ENCODE measurements around the gene LARP4.
"Not testable (repeated sequence)": the region's sequence is repeated elsewhere in the genome, so short reads cannot be mapped to it uniquely, and the experiment has no call there.

Gene LARP4

DNA sequence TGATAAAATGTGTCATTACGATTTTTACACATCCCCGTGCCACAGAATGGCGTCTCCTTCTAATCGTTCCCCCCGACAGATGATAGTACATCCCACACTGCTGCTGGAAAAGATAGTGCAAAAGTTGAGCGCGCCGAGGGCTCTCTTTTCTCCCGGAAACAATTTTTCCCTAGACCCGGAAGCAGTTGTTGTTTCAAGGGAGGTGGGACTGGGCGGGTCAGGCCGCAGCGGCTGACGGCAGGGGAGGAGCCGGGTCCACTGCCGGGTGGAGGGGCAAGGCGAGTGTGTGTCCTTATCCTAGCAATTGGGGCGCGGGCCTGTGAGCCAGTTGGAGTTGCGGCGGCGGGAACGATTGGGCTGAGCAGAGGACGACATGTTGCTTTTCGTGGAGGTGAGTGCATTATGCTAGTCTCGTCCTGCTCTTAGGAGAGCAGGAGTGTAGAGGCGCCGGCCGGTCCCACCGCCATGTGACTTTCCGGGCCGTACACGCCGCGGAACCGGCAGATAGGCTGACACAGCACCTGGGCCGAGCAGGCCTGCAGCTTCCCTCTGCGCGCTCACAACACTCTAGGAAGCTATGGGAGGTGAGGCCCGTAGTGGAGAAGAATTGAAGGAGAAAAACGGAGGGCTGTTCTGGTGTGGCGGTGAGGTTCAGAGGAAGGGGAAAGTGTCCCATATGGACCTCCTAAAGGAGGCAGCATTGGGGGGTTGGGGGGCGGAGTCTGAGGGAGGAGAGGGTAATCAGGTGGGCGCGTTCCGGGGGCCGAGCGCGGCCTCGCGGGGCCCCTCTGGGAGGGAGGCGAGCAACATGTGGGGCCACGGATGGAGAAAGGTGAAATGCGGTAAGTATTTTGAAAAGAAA lies at the start of gene LARP4:
Gene LARP4, plus strand, starts transcription at position 248 of the 862 bp plus-strand sequence. Its CDS starts 126 bp downstream, at position 374.
- DNase-seq, result peak; percentile 89 to 90

DNA sequence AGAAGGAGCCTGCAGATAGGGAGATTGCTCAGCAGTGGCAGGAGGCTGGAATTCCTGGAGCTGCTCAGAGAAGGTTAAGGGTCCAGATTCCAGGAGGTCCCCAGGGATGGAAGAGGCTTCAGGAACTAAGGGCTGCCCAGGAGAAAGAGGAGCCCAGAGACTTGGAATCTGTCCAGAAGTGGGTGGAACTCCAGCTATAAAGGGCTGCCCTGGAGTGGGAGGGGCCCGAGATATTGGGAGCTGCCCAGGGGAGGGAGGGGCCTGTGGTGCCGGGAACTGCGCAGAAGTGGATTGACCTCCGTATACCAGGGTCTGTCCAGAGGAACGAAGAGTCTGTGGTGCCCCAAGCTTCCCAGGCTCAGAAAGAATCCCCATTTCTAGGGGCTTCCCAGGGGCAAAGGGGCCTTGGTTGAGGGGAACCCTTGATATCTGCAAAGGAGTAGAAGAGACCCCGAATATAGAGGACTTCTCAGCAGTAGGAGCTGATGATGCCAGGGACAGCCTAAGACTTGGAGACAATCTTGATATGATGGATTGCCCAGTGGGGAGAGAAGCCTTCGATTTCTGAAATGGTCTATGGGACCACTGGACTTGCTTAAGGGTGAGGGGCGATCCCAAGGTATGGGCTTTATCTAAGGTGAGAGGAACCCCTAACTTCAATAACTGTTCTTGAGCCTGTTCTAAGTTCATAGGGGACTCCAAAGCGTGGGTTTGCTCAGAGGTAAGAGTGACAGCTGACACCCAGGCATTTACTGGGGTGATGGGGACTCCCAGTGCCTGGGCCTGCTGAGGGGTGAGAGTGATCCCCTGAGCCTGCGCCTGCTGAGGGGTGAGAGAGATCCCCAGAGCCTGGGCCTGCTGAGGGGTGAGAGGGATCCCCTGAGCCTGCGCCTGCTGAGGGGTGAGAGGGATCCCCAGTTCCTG lies 49.3 kb upstream of the LARP4 start:
- DNase-seq, result no peak

DNA sequence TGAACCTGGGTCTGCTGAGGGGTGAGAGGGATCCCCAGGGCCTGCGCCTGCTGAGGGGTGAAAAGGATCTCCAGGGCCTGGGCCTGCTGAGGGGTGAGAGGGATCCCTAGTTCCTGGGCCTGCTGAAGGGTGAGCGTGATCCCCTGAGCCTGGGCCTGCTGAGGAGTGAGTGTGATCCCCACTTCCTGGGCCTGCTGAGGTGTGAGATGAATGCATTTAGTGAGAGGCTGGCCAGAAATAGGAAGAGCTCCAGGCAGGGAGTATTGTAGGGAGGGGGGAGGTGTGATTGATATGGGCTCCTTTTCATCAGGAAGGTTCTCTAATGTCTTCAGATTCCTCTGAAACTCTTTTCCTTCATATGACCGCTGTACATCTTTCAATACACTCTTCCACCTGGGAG lies 47.3 kb upstream of the LARP4 start:
- no peak for DNase-seq

DNA sequence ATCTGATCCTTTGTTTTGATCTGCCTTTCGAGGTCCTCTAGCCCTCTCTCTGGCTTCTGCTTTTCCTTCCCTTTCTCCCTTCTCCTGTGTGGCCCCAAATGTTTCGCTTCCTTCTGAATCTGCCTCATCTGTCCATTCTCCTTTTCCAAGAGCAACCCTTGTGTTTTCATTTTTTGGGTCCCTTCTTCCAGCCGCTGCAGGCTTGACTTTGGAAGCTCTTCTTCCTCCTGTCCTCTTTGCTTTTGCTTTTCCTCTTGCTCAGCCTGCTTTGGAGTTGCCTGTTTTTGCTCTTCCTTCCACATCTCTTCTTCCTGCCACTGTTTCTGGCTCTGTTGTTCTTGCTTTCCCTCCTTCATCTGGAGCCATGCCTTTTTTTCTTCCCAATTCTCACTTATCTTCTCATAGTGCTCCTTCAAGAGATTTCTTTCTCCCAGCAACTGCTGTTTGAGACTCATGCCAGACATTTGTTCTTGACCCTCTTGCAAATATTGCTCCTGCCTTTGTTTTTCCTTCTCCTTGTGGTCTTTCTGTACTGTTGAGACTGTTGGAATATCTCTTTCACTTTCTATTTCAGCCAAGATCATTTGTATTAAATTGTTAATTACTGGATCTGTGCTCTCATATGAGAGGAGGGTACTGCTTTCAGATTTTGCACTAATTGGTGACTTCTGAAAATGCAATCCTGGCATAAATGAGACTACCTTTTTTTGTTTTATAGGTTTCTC lies 46.7 kb upstream of the LARP4 start:
- no peak for DNase-seq

DNA sequence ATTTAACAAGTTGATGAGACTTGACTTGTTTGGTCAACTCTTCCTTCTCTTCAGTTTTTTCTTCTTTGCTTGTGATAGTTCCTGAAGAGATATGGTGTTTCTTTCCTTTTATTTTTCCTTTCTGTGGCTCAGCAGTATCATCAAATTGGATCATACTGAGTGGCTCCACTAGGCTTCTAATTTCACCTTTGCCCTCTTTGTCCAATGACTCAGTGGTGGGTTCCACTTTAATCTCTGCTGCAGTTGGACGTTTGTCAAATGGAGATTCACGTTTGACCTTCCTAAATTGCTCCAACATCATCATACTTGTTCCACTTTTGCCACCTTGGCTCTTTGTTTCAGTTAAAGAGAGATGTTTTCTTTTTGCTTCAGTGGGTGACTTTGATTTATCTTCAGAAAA lies 45.8 kb upstream of the LARP4 start:
- no peak for DNase-seq

DNA sequence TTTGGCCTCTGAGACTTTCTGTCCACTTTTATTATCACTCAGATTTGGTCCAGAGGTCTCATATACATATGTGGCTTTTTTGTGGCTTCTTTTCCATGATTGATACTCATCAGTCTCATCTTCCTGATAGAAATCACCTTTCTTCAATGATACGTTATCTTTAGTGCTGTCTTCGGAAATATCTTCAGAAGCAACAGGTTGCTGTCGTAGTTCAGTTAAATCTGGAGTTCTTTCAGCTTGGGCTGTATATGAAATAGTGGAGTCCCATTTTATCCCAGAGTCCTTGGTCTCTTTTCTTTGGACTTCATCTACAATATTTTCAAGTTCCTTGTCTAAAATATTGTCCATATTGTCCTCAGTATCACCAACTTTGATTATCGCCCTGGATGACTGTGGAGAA lies 45.3 kb upstream of the LARP4 start:
- DNase-seq, result no peak

DNA sequence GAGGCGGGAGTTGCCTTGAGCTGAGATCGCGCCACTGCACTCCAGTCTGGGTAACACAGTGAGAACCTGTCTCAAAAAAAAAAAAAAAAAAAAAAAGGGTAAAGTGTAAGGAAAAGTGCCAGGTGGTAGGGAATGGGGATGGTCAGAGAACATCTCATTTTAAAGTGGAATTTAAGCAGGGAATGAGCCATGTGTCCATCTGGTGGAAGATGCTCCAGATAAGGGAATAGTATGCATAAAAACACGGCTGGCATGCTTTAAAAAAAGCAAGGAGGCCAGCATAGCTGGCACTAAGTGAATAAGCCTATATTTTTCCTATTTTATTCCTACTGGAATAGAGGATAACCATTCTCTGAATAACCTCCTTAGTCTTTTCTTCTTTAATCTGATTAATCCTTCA lies 38.0 kb upstream of the LARP4 start:
- no peak for DNase-seq

DNA sequence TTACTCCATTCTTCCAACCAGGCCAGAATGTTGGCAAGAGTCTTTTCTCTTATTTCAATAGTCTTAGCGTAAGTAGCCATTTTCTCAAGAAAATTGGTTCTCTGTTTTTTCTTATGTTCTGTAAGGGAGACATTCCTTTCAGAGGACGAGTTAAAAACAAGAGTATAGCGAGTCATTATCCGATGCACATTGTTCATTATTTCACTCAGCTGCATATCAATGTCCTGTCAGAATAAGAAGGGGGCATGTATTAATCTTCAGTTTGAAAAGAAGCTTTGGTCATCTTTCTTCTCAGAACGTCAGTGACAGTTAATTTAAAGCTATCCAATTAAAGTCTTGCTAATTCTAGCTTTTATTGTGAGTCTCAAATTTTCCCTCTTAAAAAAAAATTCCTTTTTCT lies 37.5 kb upstream of the LARP4 start:
- DNase-seq, result no peak

DNA sequence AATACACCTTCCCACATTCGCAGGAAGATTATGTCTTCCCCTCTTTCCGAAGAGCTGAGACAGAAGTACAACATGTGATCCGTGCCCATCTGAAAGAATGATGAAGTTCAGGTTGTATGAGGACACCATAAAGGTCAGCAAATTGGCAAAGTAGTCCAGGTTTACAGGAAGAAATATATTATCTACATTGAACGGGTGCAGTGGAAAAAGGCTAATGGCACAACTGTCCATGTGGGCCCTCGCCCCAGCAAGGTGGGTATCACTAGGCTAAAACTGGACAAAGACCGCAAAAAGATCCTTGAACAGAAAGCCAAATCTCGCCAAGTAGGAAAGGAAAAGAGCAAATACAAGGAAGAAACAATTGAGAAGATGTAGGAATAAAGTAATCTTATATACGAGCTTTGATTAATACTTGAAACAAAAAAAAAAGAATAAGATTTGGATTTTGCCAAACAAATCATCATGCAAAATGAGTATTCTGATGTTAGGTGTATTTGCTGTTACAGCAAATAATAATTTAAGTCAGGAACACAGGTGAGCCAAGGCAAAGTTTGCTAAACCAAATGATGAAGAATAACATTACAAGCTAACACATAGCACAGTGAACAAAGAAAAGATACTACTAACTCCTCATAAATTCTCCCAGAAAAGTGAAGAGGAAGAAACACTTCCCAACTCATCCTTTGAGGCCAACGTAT lies 34.8 kb upstream of the LARP4 start:
- no peak for DNase-seq

DNA sequence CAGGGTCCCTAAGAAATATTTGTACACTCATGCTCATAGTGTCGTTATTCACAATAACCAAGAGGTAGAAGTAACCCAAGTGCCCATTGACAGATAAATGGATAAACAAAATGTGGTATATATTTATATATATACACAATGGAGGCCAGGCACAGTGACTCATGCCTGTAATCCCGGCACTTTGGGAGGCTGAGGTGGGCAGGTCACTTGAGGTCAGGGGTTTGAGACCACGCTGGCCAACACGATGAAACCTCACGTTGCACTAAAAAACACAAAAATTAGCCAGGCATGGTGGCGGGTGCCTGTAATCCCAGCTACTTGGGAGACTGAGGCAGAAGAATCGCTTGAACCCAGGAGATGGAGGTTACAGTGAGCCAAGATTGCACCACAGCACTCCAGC lies 30.0 kb upstream of the LARP4 start:
- DNase-seq, result not testable (repeated sequence)

DNA sequence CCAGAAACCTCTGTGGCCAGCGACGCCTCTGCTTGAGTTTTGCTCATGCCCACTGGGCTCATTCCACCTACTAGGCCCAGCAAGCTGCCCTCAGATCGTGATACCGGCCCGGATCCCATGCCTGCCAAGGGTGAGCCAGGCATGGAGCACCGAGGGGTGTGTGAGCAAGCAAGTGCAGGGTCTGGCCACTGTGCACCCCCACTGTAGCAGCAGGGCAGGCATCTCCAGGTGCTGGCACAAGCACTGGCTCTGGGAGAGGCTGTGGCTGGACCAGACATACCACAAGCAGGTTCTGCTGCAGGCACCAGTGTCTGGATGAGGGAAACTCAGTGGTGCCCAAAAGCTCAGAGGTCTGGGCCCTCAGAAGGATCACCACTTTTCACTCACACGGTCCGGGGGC lies 24.9 kb upstream of the LARP4 start:
- DNase-seq, result no peak

DNA sequence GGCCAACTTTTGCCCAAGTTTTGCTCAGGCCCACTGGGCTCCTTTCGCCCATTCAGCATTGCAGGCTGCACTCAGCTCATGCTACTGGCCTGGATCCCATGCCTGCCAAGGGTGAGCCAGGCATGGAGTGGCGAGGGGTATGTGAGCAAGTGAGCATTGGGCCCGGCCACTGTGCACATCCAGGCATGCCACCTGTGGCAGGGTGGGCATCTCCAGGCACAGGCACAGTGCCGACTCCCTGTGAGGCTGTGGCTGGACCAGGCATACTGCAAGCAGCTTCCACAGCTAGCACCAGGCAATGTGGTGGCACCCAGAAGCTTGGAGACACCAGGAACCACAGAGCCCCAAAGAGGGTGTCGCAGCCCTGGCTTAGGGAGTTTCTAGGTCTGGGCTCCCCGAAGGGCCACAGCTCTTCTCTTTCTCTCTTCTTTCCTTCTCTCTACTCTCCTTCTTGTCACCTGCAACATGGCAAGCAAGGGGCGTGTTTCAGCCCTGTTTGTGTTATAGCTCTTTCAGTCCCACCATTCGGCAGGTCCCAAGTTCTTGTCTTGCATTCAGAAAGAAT lies 19.8 kb upstream of the LARP4 start:
- no peak for DNase-seq

DNA sequence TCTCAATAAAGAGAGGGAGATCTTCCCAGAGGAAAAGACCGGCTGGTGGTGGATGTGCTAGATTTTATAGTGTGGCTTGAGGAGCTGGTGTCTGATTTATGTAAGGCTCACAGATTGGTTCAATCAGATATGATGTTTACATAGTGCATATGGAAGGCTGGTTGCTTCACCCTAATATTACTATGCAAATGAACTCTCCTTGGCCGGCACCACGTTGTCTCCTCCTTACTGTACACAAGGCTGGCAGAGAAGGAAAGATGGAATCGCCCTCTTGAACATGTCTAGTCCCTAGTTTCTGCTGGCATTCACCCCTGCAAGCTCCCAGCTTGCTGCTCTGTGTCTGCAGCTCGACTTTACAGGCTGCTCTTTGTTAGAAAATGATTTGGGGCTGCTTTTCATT lies 13.2 kb upstream of the LARP4 start:
- no peak for DNase-seq

DNA sequence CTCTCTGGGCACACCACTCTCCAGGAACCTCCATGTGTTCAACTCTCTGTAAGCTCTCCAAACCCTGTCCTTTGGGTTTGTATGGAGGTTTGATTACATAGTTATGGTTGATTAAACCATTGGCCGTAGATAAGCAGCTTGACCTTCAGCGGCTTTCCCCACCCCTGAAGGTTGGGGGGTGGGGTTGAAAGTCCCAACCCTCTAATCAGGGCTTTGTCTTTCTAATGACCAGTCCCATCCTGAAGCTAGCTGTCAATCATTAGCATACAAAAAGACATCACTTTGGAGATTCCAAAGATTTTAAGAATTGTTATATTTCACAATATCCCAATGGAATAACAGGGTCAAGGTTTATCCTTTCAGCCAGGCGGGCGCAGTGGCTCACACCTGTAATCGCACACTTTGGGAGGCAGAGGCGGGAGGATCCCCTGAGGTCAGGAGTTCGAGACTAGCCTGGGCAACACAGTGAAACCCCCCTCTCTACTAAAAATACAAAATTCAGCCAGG lies 12.7 kb upstream of the LARP4 start:
- DNase-seq, result no peak

DNA sequence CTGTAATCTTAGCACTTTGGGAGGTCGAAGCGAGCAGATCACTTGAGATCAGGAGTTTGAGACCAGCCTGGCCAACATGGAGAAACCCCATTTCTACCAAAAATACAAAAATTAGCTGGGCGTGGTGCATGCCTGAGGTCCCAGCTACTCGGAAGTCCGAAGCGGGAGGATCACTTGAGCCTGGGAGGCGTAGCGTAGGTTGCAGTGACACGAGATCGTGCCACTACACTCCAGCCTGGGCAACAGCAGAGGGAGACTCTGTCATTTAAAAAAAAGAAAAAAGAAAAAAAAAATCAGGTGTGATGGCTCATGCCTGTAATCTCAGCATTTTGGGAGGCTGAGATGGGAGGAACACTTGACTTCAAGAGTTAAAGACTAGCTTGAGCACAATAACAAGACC lies 11.9 kb upstream of the LARP4 start:
- not testable (repeated sequence) for DNase-seq

DNA sequence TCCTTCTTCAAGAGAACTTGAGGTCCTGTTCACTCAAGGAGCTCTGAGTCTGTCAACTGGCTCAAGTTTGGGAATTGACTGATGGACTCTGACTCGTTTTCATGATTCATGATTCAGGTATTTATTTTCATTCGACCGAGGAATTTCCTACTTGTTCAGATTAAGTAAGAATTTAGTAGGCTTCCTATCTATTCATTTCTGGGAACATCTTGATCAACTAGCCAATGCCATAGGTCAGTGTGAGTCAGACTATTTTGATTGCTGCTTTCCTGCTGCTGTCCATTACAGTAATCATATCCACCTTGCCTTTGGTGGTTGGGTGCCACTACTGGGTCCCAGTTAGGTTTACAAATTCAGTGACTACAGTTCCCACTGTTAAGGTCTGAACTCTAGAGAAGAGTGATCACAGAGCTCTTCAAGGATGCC lies 10.4 kb upstream of the LARP4 start:
- DNase-seq, result no peak

DNA sequence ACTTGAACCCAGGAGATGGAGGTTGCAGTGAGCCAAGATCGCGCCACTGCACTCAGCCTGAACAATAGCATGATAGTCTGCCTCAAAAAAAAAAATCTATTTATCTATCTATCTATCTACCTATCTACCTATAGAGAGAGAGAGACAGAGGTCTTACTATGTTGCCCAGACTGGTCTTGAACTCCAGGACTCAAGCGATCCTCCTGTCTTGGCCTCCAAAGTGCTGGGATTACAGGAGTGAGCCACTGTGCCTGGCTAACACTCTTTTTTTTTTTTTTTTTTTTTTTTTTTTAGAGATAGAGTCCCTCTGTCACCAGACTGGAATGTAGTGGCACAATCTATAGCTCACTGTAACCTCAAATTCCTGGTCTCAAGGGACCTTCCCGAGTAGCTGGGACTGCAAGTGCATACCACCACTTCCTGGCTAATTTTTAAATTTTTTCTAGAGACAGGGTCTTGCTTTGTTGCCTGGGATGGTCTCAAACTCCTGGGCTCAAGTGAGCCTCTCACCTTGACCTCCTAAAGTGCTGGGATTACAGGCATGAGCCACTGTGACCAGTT lies 6.1 kb upstream of the LARP4 start:
- no peak for DNase-seq

DNA sequence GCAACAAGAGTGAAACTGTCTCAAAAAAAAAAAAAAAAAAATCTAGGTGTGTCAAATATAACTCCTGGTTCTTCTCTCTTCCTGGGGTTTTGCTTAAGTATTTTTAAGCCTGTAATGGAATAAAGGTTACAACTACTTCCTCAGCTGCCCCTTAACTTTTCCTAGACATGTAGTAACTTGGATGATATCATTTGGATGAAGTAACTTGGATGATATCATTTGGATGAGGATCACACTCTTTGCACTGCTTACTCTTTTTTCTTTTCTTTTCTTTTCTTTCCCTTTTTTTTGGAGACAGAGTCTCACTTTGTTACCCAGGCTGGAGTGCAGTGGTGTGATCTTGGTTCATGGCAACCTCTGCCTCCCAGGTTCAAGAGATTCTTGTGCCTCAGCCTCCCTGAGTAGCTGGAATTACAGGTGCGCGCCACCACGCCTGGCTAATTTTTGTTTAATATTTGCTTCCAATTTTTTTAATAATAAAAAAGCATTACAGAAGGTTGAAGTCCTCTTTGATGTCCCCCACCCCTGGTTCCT lies 3.5 kb upstream of the LARP4 start:
- no peak for DNase-seq

DNA sequence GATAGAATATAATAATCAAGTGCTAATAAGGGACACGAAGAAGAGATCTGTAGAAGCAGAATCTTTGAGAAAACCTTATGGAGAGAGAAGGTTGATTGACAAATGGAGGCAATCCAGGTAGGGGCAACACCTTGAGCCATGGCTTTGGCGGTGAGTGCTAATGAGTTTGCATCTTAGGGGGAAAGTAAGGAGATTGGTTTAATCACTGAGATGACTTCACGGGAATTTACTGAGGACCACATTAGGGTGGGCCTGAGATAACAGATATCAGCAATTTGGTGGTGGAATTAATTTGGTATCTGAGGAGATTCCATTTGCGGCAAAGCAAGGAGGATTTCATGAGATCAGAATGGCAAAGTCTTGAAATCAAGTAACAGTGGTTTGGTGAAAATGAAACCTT lies 1.8 kb upstream of the LARP4 start:
- no peak for DNase-seq

DNA sequence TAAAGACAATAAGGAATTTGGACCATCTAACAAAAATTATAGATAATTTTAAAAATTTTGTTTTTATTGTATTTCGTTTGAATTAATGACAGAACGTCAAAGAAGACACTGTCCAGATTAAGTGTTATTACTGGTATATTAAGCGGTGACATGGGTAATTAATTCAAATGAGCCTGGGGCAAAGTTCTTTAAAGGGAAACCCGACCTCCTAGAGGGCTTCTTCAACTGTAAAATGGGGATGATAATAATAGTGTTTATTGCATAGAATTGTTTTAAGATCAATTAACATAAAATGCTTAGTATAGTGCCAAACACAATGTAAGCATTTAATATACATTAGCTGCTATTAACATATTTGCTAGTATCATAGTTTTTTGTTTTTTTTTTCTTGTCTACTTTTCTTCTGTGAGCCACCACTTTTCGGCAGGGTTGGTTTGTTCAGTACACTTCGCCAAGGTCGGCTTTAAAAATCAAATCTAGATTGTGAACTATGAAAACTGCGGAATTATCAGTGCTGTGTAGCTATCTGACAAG lies 514 bp upstream of the LARP4 start:
- DNase-seq, result no peak

DNA sequence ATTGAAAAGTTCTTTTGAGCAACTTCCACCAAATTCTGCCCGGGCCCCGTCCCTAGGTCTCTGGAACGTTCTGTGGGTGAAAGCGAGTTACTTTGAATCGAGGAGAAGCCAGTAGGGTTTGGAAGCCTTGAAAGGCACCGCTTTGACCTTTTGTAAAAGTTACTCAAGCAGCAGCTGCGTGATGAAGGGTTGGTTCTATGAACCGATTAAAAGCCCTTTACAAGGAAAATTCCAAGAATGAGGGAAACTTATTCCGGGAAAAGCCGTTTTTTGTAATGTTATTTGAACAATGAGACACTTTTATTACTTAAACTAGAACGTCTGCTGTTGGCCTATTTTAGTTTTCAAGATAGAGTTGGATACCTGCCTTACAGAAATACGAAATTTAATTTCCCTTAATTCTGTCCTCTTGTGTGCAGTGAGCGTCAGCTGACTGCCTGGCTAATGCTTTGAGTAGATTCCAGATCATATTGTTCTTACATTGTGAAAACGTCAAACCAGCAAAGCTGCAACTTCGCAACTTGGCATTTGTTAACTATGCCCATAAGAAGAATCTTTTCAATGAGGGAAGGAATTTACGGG lies 906 bp downstream of the LARP4 start:
- DNase-seq, result no peak
